Muscle of leg (tissue), 16 donors: Measurements from ENCODE around the gene SEC24C. TPM values are rescaled to one million over a fixed set of nuclear protein-coding genes. Genes with fewer than 3 reads are reported as not detected.
A peak's percentile ranks its signal among the peaks of the same experiment; 100 is the strongest.
"Not testable (repeated sequence)": the region's sequence is repeated elsewhere in the genome, so short reads cannot be mapped to it uniquely, and the experiment has no call there.

Experiments
- DNase-seq: peaks from one replicate; pipeline ENCODE4 v3.0.0; 2013
- H3K27ac ChIP-seq: one replicate; pipeline ENCODE4 v1.5.1; 2013; ENCODE audit warnings: mild to moderate bottlenecking, low read length, control low read depth
- H3K27me3 ChIP-seq: one replicate; pipeline ENCODE4 v1.6.1; 2013; ENCODE audit warnings: low read length; ENCODE audit not compliant: control insufficient read depth, insufficient read depth
- H3K36me3 ChIP-seq: one replicate; pipeline ENCODE4 v1.6.1; 2013; ENCODE audit warnings: low read length; ENCODE audit not compliant: control insufficient read depth, insufficient read depth
- H3K4me1 ChIP-seq: one replicate; pipeline ENCODE4 v1.6.1; 2013; ENCODE audit warnings: low read length; ENCODE audit not compliant: control insufficient read depth, insufficient read depth
- H3K4me3 ChIP-seq: one replicate; pipeline ENCODE4 v1.5.1; 2013; ENCODE audit warnings: low read length, control low read depth
- H3K9me3 ChIP-seq: replicated peaks from 2 replicates; pipeline ENCODE4 v1.6.1; 2013; ENCODE audit warnings: low read depth, low read length; ENCODE audit not compliant: control insufficient read depth
- WGBS: methylation state at CpG from one replicate; pipeline ENCODE4 v1.1.5; 2013; ENCODE audit warnings: missing lambda C conversion rate; ENCODE audit not compliant: insufficient coverage; 5-methylcytosine and 5-hydroxymethylcytosine counted together
- long read RNA-seq, 11 donors: transcript quantifications; one replicate each; lab custom pipeline, GENCODE V29; 2026
- polyA plus RNA-seq, 8 donors: library from polyadenylated mRNA; unstranded; fragments of 120-200 nt; gene quantifications; one replicate each; pipeline versions ENCODE4 v1.2.1 to v1.2.3, GENCODE V29; 2013; ENCODE audit warnings: inconsistent platforms in 1 of 8, low replicate concordance in 1 of 8; ENCODE audit not compliant: insufficient read length in 8 of 8, insufficient read depth in 1 of 8
- total RNA-seq: library from RNA; stranded (reverse); fragments of 120-200 nt; gene quantifications from one replicate; pipeline ENCODE4 v1.2.4, GENCODE V29; 2013

SEC24C gene, protein sequence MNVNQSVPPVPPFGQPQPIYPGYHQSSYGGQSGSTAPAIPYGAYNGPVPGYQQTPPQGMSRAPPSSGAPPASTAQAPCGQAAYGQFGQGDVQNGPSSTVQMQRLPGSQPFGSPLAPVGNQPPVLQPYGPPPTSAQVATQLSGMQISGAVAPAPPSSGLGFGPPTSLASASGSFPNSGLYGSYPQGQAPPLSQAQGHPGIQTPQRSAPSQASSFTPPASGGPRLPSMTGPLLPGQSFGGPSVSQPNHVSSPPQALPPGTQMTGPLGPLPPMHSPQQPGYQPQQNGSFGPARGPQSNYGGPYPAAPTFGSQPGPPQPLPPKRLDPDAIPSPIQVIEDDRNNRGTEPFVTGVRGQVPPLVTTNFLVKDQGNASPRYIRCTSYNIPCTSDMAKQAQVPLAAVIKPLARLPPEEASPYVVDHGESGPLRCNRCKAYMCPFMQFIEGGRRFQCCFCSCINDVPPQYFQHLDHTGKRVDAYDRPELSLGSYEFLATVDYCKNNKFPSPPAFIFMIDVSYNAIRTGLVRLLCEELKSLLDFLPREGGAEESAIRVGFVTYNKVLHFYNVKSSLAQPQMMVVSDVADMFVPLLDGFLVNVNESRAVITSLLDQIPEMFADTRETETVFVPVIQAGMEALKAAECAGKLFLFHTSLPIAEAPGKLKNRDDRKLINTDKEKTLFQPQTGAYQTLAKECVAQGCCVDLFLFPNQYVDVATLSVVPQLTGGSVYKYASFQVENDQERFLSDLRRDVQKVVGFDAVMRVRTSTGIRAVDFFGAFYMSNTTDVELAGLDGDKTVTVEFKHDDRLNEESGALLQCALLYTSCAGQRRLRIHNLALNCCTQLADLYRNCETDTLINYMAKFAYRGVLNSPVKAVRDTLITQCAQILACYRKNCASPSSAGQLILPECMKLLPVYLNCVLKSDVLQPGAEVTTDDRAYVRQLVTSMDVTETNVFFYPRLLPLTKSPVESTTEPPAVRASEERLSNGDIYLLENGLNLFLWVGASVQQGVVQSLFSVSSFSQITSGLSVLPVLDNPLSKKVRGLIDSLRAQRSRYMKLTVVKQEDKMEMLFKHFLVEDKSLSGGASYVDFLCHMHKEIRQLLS
- total RNA-seq (44.6 TPM), polyA plus RNA-seq (10 to 100 TPM; 43.4 to 59.3 (median 49.9) TPM)
- long read RNA-seq, donor 1, result 0 reads
- long read RNA-seq, donor 2, result 0 reads
- long read RNA-seq, donor 3, full-length matches to known transcripts, result 6 of 15 reads
- long read RNA-seq, donor 3, partial matches to known transcripts, result 9 of 15 reads
- long read RNA-seq, donor 3, other reads (novel, unspliced or antisense), result 0 of 15 reads
- long read RNA-seq, donor 4, full-length matches to known transcripts, result 1 of 1 reads
- long read RNA-seq, donor 4, partial matches to known transcripts, result 0 of 1 reads
- long read RNA-seq, donor 4, other reads (novel, unspliced or antisense), result 0 of 1 reads
- long read RNA-seq, donor 5, full-length matches to known transcripts, result 3 of 48 reads
- long read RNA-seq, donor 5, partial matches to known transcripts, result 45 of 48 reads
- long read RNA-seq, donor 5, other reads (novel, unspliced or antisense), result 0 of 48 reads
- long read RNA-seq, donor 6, partial matches to known transcripts, result 5 of 5 reads
- long read RNA-seq, donor 6, other reads (novel, unspliced or antisense), result 0 of 5 reads
- long read RNA-seq, donor 7, full-length matches to known transcripts, result 1 of 8 reads
- long read RNA-seq, donor 7, partial matches to known transcripts, result 7 of 8 reads
- long read RNA-seq, donor 7, other reads (novel, unspliced or antisense), result 0 of 8 reads
- long read RNA-seq, donor 8, full-length matches to known transcripts, result 2 of 12 reads
- long read RNA-seq, donor 8, partial matches to known transcripts, result 10 of 12 reads
- long read RNA-seq, donor 8, other reads (novel, unspliced or antisense), result 0 of 12 reads
- long read RNA-seq, donor 9, full-length matches to known transcripts, result 2 of 9 reads
- long read RNA-seq, donor 9, partial matches to known transcripts, result 7 of 9 reads
- long read RNA-seq, donor 9, other reads (novel, unspliced or antisense), result 0 of 9 reads
- long read RNA-seq, donor 10, full-length matches to known transcripts, result 2 of 24 reads
- long read RNA-seq, donor 10, partial matches to known transcripts, result 22 of 24 reads
- long read RNA-seq, donor 10, other reads (novel, unspliced or antisense), result 0 of 24 reads
- long read RNA-seq, donor 11, partial matches to known transcripts, result 12 of 12 reads
- long read RNA-seq, donor 11, other reads (novel, unspliced or antisense), result 0 of 12 reads

DNA sequence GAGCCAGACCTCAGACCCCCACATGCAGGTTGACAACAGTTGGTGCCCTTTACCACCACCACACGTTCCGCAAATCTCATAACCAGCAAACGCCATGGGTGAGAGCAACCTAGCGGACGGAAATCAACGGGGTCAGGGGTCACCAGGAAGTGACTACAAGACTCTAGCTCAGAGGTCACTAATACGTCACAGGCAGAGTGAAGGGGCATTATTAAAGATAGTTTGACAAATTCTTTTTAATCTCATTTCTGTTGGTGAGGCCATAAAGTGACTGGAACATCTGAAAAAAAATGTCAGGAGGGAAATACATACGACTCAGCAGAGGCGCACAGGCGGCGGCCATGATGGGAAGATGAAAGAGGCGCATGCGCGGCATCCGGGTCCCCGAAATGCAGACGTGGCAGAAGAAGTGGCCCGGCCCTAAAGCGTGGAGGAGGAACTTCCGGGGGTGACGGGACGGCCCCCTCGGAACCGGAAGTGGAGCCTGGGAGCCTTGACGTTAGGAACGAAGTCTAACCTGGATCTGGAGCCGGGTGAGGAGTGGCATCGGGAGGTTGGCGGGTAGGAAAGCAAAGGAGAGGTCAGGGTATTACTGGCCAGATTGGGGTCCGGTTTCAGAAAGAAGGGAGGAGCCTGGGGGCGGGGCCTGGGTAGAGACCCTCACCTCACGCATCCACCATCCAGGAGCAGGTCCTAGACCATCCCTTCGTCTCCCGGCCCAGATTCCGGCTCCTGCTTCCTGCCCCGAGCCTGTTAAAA is at the start of gene SEC24C:
SEC24C (plus strand) TSS at position 468 of the 759 bp plus-strand sequence. CDS start 2,461 bp downstream, outside the sequence.
- peaks cover 35% of the 10 kb centered on the region for H3K36me3 ChIP-seq
- DNase-seq, result peak; percentile 99
- peaks cover 7% of the 10 kb centered on the region for H3K4me1 ChIP-seq
- no peaks in the 10 kb centered on the region for H3K9me3 ChIP-seq
- peak within 1 kb of the TSS; percentile 58 for H3K4me3 ChIP-seq
- peak within 1 kb of the TSS; percentile 99 for H3K27ac ChIP-seq
- H3K27me3 ChIP-seq, result no peaks in the 10 kb centered on the region
- under 1% methylated on average over 30 of the region's 36 CpGs for WGBS

DNA sequence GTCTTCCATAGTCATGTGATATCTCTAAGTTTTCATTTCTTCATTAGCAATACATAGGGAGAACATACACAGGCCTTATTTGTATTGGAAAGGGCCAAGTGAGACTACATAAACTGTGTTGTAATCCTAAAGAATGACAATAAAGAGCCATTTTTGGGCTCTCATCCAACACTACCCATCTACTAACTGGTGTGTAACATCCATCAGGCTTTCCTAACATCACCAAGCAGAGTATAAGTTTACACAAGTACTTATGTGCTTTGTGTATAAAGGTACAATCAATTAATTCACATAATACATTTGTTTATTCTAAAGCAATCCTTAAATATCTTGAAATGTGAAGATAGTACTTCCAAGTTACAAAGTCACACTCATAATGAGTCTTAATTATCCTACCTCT is 48.9 kb upstream of the SEC24C start:
- H3K27ac ChIP-seq, H3K4me3 ChIP-seq, H3K36me3 ChIP-seq, H3K4me1 ChIP-seq, DNase-seq, H3K27me3 ChIP-seq, H3K9me3 ChIP-seq: not testable (repeated sequence)

DNA sequence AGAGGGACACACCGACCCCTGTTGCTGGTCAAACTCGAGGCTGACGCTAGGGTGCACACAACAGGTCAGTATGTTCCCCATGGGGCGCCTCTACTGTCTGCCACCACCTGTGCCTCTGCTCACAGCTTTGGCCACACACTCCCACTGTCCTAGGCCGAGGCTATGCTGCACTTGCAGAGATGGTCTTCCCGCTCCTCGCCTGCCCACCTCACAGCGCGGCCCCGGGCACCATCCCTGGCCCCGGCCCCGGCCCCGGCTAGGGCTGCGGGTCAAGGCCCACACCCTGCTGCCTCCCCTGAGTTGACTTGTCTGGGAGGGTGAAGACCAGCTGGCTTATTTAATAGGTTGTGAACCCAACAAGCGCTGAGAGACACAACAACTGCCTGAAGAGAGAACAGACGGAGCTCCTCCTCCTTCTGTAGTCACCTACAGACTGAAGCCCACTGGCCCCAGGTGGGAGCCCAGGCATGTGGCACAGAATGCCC is 46.5 kb upstream of the SEC24C start, which contains the start of gene AGAP5:
AGAP5 (minus strand) TSS at position 435 of the 485 bp plus-strand sequence; CDS start at position 81, 354 bp downstream.
- not testable (repeated sequence) for H3K4me3 ChIP-seq, H3K4me1 ChIP-seq, H3K27ac ChIP-seq, H3K27me3 ChIP-seq, DNase-seq, H3K36me3 ChIP-seq, H3K9me3 ChIP-seq
- 90% methylated on average over 2 of the region's 16 CpGs for WGBS

DNA sequence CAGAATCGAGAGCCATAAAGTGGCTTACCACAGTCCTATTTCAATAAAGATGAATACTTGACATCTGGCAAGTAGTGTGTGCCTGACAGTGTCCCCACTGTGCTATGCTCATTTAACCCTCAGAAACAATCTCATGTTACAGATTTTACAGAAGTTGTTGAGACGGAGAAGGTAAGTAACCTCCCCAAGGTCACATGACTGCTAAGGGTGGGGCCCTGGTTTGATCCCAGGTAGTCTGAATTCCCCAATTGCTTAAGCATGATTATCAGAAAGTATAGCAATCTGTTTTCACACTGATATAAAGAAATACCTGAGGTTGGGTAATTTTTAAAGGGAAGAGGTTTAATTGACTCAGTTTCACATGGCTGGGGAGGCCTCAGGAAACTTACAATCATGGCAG is 45.4 kb upstream of the SEC24C start:
- not testable (repeated sequence) for H3K27ac ChIP-seq, H3K4me3 ChIP-seq, H3K9me3 ChIP-seq, H3K36me3 ChIP-seq, H3K4me1 ChIP-seq, DNase-seq, H3K27me3 ChIP-seq
- WGBS, result no CpG with 5 or more reads among the region's 2 CpGs

DNA sequence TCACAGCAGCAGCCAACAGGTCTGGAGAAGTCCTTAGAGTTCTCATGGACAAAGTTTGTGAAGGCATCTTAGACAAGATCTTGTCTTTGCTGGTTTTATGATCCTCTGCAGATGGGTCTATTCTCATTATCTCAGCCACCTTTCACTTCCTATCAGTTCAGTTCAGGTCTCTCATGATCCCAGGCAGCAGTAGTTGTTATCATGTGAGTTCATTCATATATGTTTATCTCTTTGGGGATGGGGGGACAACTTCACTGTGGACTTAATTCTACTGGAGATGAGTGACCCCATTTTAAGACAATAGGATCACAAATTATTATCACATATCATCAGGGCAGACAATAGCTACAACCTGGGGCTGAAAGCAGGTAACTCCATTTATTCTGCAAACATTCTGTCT is 40.2 kb upstream of the SEC24C start:
- not testable (repeated sequence) for DNase-seq, H3K4me3 ChIP-seq, H3K4me1 ChIP-seq, H3K27ac ChIP-seq, H3K27me3 ChIP-seq, H3K36me3 ChIP-seq, H3K9me3 ChIP-seq

DNA sequence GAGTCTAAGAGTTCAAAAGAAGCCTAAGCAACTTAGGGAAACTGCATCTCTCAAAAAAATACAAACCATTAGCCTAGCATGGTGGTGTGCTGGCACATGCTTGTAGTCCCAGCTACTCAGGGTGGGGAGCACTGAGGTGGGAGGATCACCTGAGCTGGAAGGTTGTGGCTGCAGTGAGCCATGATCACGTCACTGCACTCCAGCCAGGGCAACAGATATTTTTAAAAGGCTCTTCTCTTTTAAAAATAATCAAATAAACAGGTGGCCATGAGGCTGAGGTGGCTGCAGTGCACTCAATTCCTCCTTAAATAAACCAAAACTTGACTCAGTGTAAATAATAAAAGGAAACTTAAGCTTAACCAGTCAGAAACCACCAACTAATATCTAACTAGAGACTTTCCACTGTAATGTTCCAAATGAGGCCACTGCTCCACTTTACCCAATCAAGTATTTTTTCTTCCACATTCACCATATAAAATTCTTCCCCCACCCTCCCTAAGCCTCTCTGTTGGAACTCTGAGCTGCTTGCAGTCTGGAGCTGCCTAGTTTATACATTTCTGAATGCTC is 38.6 kb upstream of the SEC24C start:
- not testable (repeated sequence) for H3K4me3 ChIP-seq, H3K4me1 ChIP-seq, H3K36me3 ChIP-seq, H3K27ac ChIP-seq, DNase-seq, H3K27me3 ChIP-seq, H3K9me3 ChIP-seq
- WGBS, result no CpG with 5 or more reads among the region's 1 CpG

DNA sequence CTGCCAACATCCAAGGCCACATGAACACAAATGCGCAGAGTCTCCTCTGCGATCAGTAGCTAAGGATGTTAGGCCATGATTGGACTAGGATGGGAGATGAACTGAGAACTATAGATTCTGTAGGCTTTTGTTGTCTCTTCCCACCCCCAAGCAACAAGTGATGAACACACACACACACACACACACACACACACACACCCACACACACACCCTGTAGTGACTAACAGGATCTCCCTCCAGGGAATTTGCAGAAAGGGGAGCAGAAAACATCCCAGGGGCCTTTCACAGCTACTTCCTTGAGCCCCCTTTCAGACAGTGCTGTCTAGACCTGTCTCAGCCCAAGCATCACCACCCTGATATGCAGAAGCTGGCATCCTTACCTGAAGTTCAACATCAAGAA is 37.7 kb upstream of the SEC24C start:
- H3K9me3 ChIP-seq, H3K4me3 ChIP-seq, H3K27me3 ChIP-seq, H3K4me1 ChIP-seq, H3K27ac ChIP-seq, DNase-seq, H3K36me3 ChIP-seq: not testable (repeated sequence)
- WGBS, result no CpG with 5 or more reads among the region's 2 CpGs

DNA sequence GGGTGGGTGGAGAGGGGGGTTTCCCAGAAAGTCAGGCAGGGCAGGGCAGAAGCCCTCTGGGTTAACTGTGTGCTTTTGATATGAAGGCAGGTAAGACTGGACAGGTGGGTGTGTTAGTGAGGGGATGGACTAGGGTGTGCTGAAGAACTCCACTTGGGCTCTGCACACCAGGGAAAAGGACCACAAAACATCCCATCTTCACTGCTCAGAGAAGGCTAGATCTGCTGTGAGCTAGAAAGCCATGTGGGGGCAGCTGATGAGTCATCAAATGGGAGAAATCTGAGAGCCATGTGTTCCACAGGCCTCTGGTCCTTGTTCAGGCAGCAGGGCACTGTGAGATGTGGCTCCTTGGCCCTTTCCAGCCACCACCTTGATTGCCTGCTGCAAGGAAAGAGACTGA is 36.5 kb upstream of the SEC24C start:
- DNase-seq, H3K4me3 ChIP-seq, H3K9me3 ChIP-seq, H3K36me3 ChIP-seq, H3K27me3 ChIP-seq, H3K27ac ChIP-seq, H3K4me1 ChIP-seq: not testable (repeated sequence)
